HEK293 (cell line): Measurements from ENCODE around the gene CAPN15.

Experiments used
- GFI1B ChIP-seq: fragments of 450-650 bp; formaldehyde crosslinking; IDR thresholded peaks from 2 replicates; pipeline ENCODE4 v1.5.1; 2016; ENCODE audit warnings: missing biosample characterization, missing genetic modification characterization
- GLI2 ChIP-seq: fragments of 450-650 bp; formaldehyde crosslinking; IDR thresholded peaks from 2 replicates; pipeline ENCODE4; 2017; ENCODE audit warnings: missing biosample characterization, missing genetic modification characterization, low read depth, borderline replicate concordance
- KLF10 ChIP-seq: fragments of 450-650 bp; IDR thresholded peaks from 2 replicates; pipeline ENCODE4 v1.5.1; 2018; ENCODE audit warnings: missing biosample characterization, mild to moderate bottlenecking, missing genetic modification characterization
- MZF1 ChIP-seq: fragments of 450-650 bp; formaldehyde crosslinking; IDR thresholded peaks from 2 replicates; pipeline ENCODE4 v1.5.1; 2017; ENCODE audit warnings: missing biosample characterization, missing genetic modification characterization, borderline replicate concordance
- SETDB1 ChIP-seq: IDR thresholded peaks from one replicate; pipeline ENCODE4 v1.6.1; 2017; ENCODE audit warnings: mild to moderate bottlenecking, low read length, moderate library complexity, mixed read lengths; ENCODE audit not compliant: insufficient read length
- SP2 ChIP-seq: fragments of 450-650 bp; formaldehyde crosslinking; IDR thresholded peaks from 2 replicates; pipeline ENCODE4 v1.5.1; 2016; ENCODE audit warnings: missing biosample characterization, missing genetic modification characterization
- ZBTB21 ChIP-seq: fragments of 450-650 bp; formaldehyde crosslinking; IDR thresholded peaks from 2 replicates; pipeline ENCODE4 v1.5.1; 2017; ENCODE audit warnings: missing biosample characterization, missing genetic modification characterization
- ZFP41 ChIP-seq: fragments of 450-650 bp; formaldehyde crosslinking; IDR thresholded peaks from 2 replicates; pipeline ENCODE4 v1.5.1; 2016; ENCODE audit warnings: missing biosample characterization, missing genetic modification characterization, borderline replicate concordance
- ZNF114 ChIP-seq: fragments of 450-650 bp; formaldehyde crosslinking; IDR thresholded peaks from 2 replicates; pipeline ENCODE4 v1.5.0; 2017; ENCODE audit warnings: missing biosample characterization, missing genetic modification characterization
- ZNF132 ChIP-seq: fragments of 450-650 bp; formaldehyde crosslinking; IDR thresholded peaks from 2 replicates; pipeline ENCODE4 v1.5.1; 2017; ENCODE audit warnings: missing biosample characterization, missing genetic modification characterization, borderline replicate concordance
- ZNF138 ChIP-seq: fragments of 450-650 bp; formaldehyde crosslinking; IDR thresholded peaks from 2 replicates; pipeline ENCODE4 v1.5.1; 2016; ENCODE audit warnings: missing biosample characterization, missing genetic modification characterization, borderline replicate concordance
- ZNF146 ChIP-seq: fragments of 450-650 bp; formaldehyde crosslinking; IDR thresholded peaks from 2 replicates; pipeline ENCODE4 v1.5.1; 2016; ENCODE audit warnings: missing biosample characterization, missing genetic modification characterization
- ZNF157 ChIP-seq: fragments of 450-650 bp; formaldehyde crosslinking; IDR thresholded peaks from 2 replicates; pipeline ENCODE4 v1.5.1; 2016; ENCODE audit warnings: missing biosample characterization, missing genetic modification characterization
- ZNF19 ChIP-seq: fragments of 450-650 bp; formaldehyde crosslinking; IDR thresholded peaks from 2 replicates; pipeline ENCODE4; 2016; ENCODE audit warnings: missing biosample characterization, missing genetic modification characterization, low read depth
- ZNF211 ChIP-seq: fragments of 450-650 bp; formaldehyde crosslinking; IDR thresholded peaks from 2 replicates; pipeline ENCODE4 v1.5.1; 2016; ENCODE audit warnings: low read depth, missing biosample characterization, missing genetic modification characterization
- ZNF248 ChIP-seq: fragments of 450-650 bp; formaldehyde crosslinking; IDR thresholded peaks from 2 replicates; pipeline ENCODE4 v1.5.1; 2017; ENCODE audit warnings: missing biosample characterization, missing genetic modification characterization
- ZNF266 ChIP-seq: fragments of 450-650 bp; formaldehyde crosslinking; IDR thresholded peaks from 2 replicates; pipeline ENCODE4 v1.5.1; 2016; ENCODE audit warnings: missing biosample characterization, missing genetic modification characterization, low read depth
- ZNF292 ChIP-seq: fragments of 450-650 bp; formaldehyde crosslinking; IDR thresholded peaks from 2 replicates; pipeline ENCODE4 v1.5.1; 2016; ENCODE audit warnings: low read depth, missing biosample characterization, missing genetic modification characterization, borderline replicate concordance
- ZNF302 ChIP-seq: fragments of 450-650 bp; formaldehyde crosslinking; IDR thresholded peaks from 2 replicates; pipeline ENCODE4 v1.5.1; 2016; ENCODE audit warnings: missing biosample characterization, missing genetic modification characterization, low read depth
- ZNF394 ChIP-seq: fragments of 450-650 bp; formaldehyde crosslinking; IDR thresholded peaks from 2 replicates; pipeline ENCODE4 v1.5.1; 2016; ENCODE audit warnings: missing biosample characterization, missing genetic modification characterization, mild to moderate bottlenecking, moderate library complexity, borderline replicate concordance
- ZNF404 ChIP-seq: fragments of 450-650 bp; formaldehyde crosslinking; IDR thresholded peaks from 2 replicates; pipeline ENCODE4 v1.5.1; 2017; ENCODE audit warnings: missing biosample characterization, missing genetic modification characterization
- ZNF521 ChIP-seq: fragments of 450-650 bp; formaldehyde crosslinking; IDR thresholded peaks from 2 replicates; pipeline ENCODE4 v1.5.1; 2017; ENCODE audit warnings: missing biosample characterization, mild to moderate bottlenecking, missing genetic modification characterization
- ZNF585B ChIP-seq: fragments of 450-650 bp; formaldehyde crosslinking; IDR thresholded peaks from 2 replicates; pipeline ENCODE4 v1.5.1; 2016; ENCODE audit warnings: missing biosample characterization, missing genetic modification characterization
- ZNF610 ChIP-seq: fragments of 450-650 bp; formaldehyde crosslinking; IDR thresholded peaks from 2 replicates; pipeline ENCODE4 v1.5.1; 2016; ENCODE audit warnings: missing biosample characterization, missing genetic modification characterization, borderline replicate concordance
- ZNF626 ChIP-seq: fragments of 450-650 bp; sonication (Bioruptor Pico); formaldehyde crosslinking; IDR thresholded peaks from 2 replicates; pipeline ENCODE4 v1.5.1; 2018; ENCODE audit warnings: missing biosample characterization, missing genetic modification characterization, inconsistent platforms
- ZNF629 ChIP-seq: fragments of 450-650 bp; formaldehyde crosslinking; IDR thresholded peaks from 2 replicates; pipeline ENCODE4 v1.5.1; 2017; ENCODE audit warnings: missing biosample characterization, missing genetic modification characterization
- ZNF76 ChIP-seq: fragments of 450-650 bp; formaldehyde crosslinking; IDR thresholded peaks from 2 replicates; pipeline ENCODE4; 2016; ENCODE audit warnings: low read depth, missing biosample characterization, missing genetic modification characterization, borderline replicate concordance
- ZNF792 ChIP-seq: fragments of 450-650 bp; formaldehyde crosslinking; IDR thresholded peaks from 2 replicates; pipeline ENCODE4 v1.5.1; 2016; ENCODE audit warnings: missing biosample characterization, missing genetic modification characterization
- TF ChIP-seq, protein P1 (sequence below): fragments of 450-650 bp; formaldehyde crosslinking; IDR thresholded peaks from 2 replicates; pipeline ENCODE4 v1.5.1; 2016; ENCODE audit warnings: missing biosample characterization, missing genetic modification characterization
- TF ChIP-seq, protein P2 (sequence below): fragments of 450-650 bp; formaldehyde crosslinking; IDR thresholded peaks from 2 replicates; pipeline ENCODE4 v1.5.1; 2016; ENCODE audit warnings: missing biosample characterization, missing genetic modification characterization
- TF ChIP-seq, protein P3 (sequence below): fragments of 450-650 bp; formaldehyde crosslinking; conservative IDR thresholded peaks from 2 replicates; pipeline ENCODE4 v1.5.1; 2016; ENCODE audit warnings: low read depth, missing biosample characterization, missing genetic modification characterization
- TF ChIP-seq, protein P4 (sequence below): fragments of 450-650 bp; formaldehyde crosslinking; IDR thresholded peaks from 2 replicates; pipeline ENCODE4 v1.5.1; 2016; ENCODE audit warnings: missing biosample characterization, missing genetic modification characterization, borderline replicate concordance

Gene CAPN15

DNA sequence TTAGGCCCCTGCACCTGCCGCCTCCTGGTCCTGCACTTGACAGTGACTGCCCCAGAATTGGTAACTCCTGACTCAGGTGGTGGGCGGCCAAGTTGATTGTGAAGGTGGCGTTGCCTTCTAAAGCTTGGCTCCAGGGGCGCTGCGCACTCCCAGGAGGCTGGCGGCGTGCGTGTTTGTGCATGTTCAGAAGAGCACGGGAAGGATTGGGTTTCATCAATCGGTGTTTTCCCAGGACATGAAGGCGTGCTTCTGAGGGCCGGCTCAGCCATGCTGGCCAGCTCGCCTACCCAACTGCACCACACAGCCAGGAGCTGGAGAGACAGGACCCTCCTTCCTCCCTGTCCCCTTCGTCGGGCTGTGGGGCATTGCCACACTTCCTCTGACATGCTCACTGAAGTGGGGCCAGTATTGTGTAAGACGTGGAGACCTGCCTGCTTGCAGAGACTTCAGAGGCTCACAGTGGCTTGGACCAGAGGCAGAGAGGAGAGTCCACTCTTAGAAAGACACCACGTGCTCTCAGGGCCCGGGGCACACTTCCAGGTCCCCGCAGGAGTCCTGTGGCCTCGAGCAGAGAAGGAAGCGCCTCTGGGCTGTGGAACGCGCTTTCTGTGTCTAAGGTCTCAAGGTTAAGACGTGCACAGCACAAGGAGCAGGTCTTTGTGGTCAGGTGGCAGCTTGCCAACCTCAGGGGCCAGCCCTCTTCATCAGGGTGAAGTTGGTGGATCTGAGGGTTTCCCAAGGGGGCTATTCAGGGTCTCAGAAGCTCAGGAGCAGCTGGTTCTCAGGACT lies 65.2 kb downstream of the CAPN15 start (continued):
- TF ChIP-seq SP2 (tag by site-specific recombination) (peak; percentile 50; the same call in 1 of the 2 replicates), ZNF19 (tag by site-specific recombination) (no peak), ZNF394 (tag by site-specific recombination) (no peak), SETDB1 (no peak), ZNF302 (no peak), ZBTB21 (no peak), ZNF404 (tag by site-specific recombination) (no peak), ZNF138 (tag by site-specific recombination) (no peak), ZNF248 (tag by site-specific recombination) (no peak), KLF10 (peak; percentile 30; the same call in 1 of the 2 replicates), ZNF610 (tag by site-specific recombination) (no peak), MZF1 (tag by site-specific recombination) (no peak), ZNF585B (tag by site-specific recombination) (no peak), ZNF792 (tag by site-specific recombination) (no peak), ZNF157 (tag by site-specific recombination) (no peak), ZFP41 (tag by site-specific recombination) (no peak), ZNF132 (tag by site-specific recombination) (no peak), GFI1B (no peak), GLI2 (tag by site-specific recombination) (no peak), ZNF626 (tag by site-specific recombination) (no peak), ZNF76 (tag by site-specific recombination) (peak; percentile 27; the same call in 1 of the 2 replicates), ZNF211 (tag by site-specific recombination) (no peak), ZNF292 (tag by site-specific recombination) (no peak), ZNF146 (no peak), ZNF521 (tag by site-specific recombination) (no peak), ZNF266 (tag by site-specific recombination) (no peak), ZNF629 (tag by site-specific recombination) (peak; percentile 43), ZNF114 (tag by site-specific recombination) (no peak)
- TF ChIP-seq, protein P1, sequence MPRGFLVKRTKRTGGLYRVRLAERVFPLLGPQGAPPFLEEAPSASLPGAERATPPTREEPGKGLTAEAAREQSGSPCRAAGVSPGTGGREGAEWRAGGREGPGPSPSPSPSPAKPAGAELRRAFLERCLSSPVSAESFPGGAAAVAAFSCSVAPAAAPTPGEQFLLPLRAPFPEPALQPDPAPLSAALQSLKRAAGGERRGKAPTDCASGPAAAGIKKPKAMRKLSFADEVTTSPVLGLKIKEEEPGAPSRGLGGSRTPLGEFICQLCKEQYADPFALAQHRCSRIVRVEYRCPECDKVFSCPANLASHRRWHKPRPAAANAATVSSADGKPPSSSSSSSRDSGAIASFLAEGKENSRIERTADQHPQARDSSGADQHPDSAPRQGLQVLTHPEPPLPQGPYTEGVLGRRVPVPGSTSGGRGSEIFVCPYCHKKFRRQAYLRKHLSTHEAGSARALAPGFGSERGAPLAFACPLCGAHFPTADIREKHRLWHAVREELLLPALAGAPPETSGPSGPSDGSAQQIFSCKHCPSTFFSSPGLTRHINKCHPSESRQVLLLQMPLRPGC (tag by site-specific recombination) = no peak
- TF ChIP-seq, protein P2, sequence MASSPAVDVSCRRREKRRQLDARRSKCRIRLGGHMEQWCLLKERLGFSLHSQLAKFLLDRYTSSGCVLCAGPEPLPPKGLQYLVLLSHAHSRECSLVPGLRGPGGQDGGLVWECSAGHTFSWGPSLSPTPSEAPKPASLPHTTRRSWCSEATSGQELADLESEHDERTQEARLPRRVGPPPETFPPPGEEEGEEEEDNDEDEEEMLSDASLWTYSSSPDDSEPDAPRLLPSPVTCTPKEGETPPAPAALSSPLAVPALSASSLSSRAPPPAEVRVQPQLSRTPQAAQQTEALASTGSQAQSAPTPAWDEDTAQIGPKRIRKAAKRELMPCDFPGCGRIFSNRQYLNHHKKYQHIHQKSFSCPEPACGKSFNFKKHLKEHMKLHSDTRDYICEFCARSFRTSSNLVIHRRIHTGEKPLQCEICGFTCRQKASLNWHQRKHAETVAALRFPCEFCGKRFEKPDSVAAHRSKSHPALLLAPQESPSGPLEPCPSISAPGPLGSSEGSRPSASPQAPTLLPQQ (tag by site-specific recombination) = peak; percentile 77; the same call in 1 of the 2 replicates
- TF ChIP-seq, protein P3, sequence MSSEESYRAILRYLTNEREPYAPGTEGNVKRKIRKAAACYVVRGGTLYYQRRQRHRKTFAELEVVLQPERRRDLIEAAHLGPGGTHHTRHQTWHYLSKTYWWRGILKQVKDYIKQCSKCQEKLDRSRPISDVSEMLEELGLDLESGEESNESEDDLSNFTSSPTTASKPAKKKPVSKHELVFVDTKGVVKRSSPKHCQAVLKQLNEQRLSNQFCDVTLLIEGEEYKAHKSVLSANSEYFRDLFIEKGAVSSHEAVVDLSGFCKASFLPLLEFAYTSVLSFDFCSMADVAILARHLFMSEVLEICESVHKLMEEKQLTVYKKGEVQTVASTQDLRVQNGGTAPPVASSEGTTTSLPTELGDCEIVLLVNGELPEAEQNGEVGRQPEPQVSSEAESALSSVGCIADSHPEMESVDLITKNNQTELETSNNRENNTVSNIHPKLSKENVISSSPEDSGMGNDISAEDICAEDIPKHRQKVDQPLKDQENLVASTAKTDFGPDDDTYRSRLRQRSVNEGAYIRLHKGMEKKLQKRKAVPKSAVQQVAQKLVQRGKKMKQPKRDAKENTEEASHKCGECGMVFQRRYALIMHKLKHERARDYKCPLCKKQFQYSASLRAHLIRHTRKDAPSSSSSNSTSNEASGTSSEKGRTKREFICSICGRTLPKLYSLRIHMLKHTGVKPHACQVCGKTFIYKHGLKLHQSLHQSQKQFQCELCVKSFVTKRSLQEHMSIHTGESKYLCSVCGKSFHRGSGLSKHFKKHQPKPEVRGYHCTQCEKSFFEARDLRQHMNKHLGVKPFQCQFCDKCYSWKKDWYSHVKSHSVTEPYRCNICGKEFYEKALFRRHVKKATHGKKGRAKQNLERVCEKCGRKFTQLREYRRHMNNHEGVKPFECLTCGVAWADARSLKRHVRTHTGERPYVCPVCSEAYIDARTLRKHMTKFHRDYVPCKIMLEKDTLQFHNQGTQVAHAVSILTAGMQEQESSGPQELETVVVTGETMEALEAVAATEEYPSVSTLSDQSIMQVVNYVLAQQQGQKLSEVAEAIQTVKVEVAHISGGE (tag by site-specific recombination) = no peak
- TF ChIP-seq, protein P4, sequence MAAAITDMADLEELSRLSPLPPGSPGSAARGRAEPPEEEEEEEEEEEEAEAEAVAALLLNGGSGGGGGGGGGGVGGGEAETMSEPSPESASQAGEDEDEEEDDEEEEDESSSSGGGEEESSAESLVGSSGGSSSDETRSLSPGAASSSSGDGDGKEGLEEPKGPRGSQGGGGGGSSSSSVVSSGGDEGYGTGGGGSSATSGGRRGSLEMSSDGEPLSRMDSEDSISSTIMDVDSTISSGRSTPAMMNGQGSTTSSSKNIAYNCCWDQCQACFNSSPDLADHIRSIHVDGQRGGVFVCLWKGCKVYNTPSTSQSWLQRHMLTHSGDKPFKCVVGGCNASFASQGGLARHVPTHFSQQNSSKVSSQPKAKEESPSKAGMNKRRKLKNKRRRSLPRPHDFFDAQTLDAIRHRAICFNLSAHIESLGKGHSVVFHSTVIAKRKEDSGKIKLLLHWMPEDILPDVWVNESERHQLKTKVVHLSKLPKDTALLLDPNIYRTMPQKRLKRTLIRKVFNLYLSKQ = no peak
